Breast epithelium (tissue), 4 donors: ENCODE measurements around the gene CASK. TPM values are rescaled to one million over a fixed set of nuclear protein-coding genes. Genes with fewer than 3 reads are reported as not detected.

Source experiments
- DNase-seq, 2 donors: peaks; one replicate each; pipeline ENCODE4 v3.0.0-alpha.2; 2019; ENCODE audit warnings: low spot score in 2 of 2
- H3K27ac ChIP-seq, 2 donors: fragments of 200-600 bp; sonication (generic) in 1 of 2; one replicate each; pipeline ENCODE4 v1.5.1; 2016 to 2019; ENCODE audit warnings: mild to moderate bottlenecking in 1 of 2
- H3K27me3 ChIP-seq, 2 donors: fragments of 200-600 bp; sonication (generic) in 1 of 2; one replicate each; pipeline versions ENCODE4 v1.5.1 to v1.6.0; 2017 to 2019; ENCODE audit warnings: control low read depth in 1 of 2, mild to moderate bottlenecking in 1 of 2
- H3K36me3 ChIP-seq: fragments of 200-600 bp; one replicate; pipeline ENCODE4 v1.5.1; 2019
- H3K4me1 ChIP-seq, 2 donors: fragments of 200-600 bp; sonication (generic); one replicate each; pipeline ENCODE4 v1.5.1; 2016 to 2019; ENCODE audit warnings: control low read depth in 1 of 2
- H3K4me3 ChIP-seq, 3 donors: fragments of 200-600 bp; sonication (generic); 1 replicate in 2 of 3; 2 replicates in 1 of 3; pipeline ENCODE4 v1.5.1; 2016 to 2019; ENCODE audit warnings: mild to moderate bottlenecking in 3 of 3, moderate library complexity in 2 of 3
- H3K9me3 ChIP-seq, 2 donors: fragments of 200-600 bp; sonication (generic) in 1 of 2; one replicate each; pipeline ENCODE4 v1.5.1; 2016 to 2019; ENCODE audit warnings: control low read depth in 1 of 2
- POLR2A ChIP-seq: fragments of 450-650 bp; IDR thresholded peaks from one replicate; pipeline ENCODE4 v1.6.1; 2016; ENCODE audit warnings: antibody characterized with exemption, mild to moderate bottlenecking, moderate library complexity
- POLR2AphosphoS5 ChIP-seq, 3 donors: sonication (generic); formaldehyde crosslinking; IDR thresholded peaks; one replicate each; pipeline ENCODE4 v1.6.1; 2017; ENCODE audit warnings: antibody characterized with exemption in 3 of 3
- intact Hi-C: fragments of 100-400 bp; cut with DNase I; formaldehyde crosslinking; loops from one replicate; pipeline ENCODE4 v1.15.1; 2023; ENCODE audit warnings: low total_unique reads
- total RNA-seq, 3 donors: library from RNA; depleted of rRNA; stranded (reverse); fragments of >200 nt; gene quantifications; one replicate each; pipeline ENCODE4 v1.1.0, GENCODE V29; 2016
- TF ChIP-seq, protein P1 (sequence below), 3 donors: fragments of 450-650 bp; IDR thresholded peaks; one replicate each; pipeline ENCODE4 v1.5.1; 2016 to 2017; ENCODE audit warnings: antibody characterized with exemption in 3 of 3, mild to moderate bottlenecking in 3 of 3, moderate library complexity in 3 of 3

Gene CASK
- total RNA-seq = 100 to 1,000 TPM in 1 of 3 donors, 10 to 100 TPM in 2; 34.4 to 103 (median 52.4) TPM

DNA sequence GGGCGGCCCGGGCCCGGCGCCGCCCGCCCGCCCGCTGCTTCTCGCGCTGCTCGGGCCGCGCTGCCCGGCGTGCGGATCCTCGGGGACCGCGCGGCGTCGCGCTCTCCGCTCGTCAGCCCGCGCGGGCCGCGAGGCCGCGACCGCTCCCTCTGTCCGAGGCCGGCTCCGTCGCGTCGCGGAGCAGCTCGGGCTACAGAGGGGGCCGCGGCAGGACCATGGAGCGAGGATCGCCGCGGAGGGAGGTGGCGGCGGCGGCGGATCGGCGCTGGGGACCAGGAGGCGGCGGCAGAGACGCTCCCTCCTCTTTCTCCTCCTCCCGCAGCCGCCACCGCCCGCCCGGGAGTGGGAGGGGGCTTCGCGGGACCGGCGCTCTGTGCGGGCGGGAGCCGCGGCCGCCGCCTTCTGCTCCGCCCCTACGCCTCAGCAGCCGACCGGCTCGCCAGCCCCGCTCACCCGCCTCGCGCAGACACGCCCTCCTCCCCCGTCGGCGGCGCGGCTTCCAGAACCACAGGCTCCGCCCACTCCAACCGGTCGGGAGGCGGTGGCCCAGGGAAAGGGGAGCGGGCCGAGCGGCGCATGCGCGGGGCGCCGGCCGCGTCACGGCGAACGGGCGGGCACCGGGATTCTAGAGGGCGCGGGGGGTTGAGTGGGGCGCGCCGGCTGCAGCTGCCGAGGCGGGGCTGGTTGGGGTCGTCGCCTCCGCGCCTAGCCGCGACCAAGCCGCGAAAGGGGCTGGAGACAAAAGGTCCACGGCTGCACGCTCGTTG, at the start of gene CASK:
Gene CASK, minus strand, starts transcription at position 344 of the 767 bp plus-strand sequence. CDS start 566 bp downstream, outside the sequence.
- peak within 1 kb of the TSS; percentile 57 to 77 (median 64) for H3K4me3 ChIP-seq
- intact Hi-C loops = loop anchor here (5.0 kb wide), 1 partner anchor 106 kb away; no protein-coding TSS in a partner anchor
- no peaks in the 10 kb centered on the region for H3K36me3 ChIP-seq
- peak within 1 kb of the TSS; percentile 81 to 93 for H3K27ac ChIP-seq
- TF ChIP-seq POLR2A = no peak
- TF ChIP-seq POLR2AphosphoS5 (IDR thresholded peaks at IDR 0.05) = peak; percentile 9 to 70 (median 19)
- H3K9me3 ChIP-seq = no peaks in the 10 kb centered on the region
- no peaks in the 10 kb centered on the region for H3K4me1 ChIP-seq
- H3K27me3 ChIP-seq = peaks cover 0 to 32% of the 10 kb centered on the region in 2 donors
- DNase-seq = peak; percentile 87 to 89

- Histone ChIP-seq H3K4me3 (no peak overlapping the region), H3K4me1 (no peaks in the 10 kb centered on the region), H3K27ac (no peak overlapping the region), H3K9me3 (peaks cover 0 to 4% of the 10 kb centered on the region in 2 donors), H3K36me3 (no peaks in the 10 kb centered on the region), H3K27me3 (peaks cover 0 to 25% of the 10 kb centered on the region in 2 donors)
- intact Hi-C loops = no loop called here
- DNase-seq = no peak
- TF ChIP-seq POLR2AphosphoS5 (IDR thresholded peaks at IDR 0.05) (no peak), POLR2A (no peak)
- TF ChIP-seq, protein P1, sequence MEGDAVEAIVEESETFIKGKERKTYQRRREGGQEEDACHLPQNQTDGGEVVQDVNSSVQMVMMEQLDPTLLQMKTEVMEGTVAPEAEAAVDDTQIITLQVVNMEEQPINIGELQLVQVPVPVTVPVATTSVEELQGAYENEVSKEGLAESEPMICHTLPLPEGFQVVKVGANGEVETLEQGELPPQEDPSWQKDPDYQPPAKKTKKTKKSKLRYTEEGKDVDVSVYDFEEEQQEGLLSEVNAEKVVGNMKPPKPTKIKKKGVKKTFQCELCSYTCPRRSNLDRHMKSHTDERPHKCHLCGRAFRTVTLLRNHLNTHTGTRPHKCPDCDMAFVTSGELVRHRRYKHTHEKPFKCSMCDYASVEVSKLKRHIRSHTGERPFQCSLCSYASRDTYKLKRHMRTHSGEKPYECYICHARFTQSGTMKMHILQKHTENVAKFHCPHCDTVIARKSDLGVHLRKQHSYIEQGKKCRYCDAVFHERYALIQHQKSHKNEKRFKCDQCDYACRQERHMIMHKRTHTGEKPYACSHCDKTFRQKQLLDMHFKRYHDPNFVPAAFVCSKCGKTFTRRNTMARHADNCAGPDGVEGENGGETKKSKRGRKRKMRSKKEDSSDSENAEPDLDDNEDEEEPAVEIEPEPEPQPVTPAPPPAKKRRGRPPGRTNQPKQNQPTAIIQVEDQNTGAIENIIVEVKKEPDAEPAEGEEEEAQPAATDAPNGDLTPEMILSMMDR (IDR thresholded peaks at IDR 0.05) = no peak
These were observed 48.0 kb upstream of the CASK start for GRCh38 chrX:41971346-41971745.

- Histone ChIP-seq H3K9me3 (peaks cover 0 to 4% of the 10 kb centered on the region in 2 donors), H3K4me3 (no peak overlapping the region), H3K4me1 (no peaks in the 10 kb centered on the region), H3K27me3 (peaks cover 0 to 25% of the 10 kb centered on the region in 2 donors), H3K36me3 (no peaks in the 10 kb centered on the region), H3K27ac (no peak overlapping the region)
- intact Hi-C loops = no loop called here
- DNase-seq = no peak
- TF ChIP-seq POLR2A (no peak), POLR2AphosphoS5 (IDR thresholded peaks at IDR 0.05) (no peak)
- TF ChIP-seq, protein P1 (IDR thresholded peaks at IDR 0.05) = no peak
These were observed 47.1 kb upstream of the CASK start for GRCh38 chrX:41970419-41970818.

- H3K27ac ChIP-seq = no peak overlapping the region
- H3K4me1 ChIP-seq = no peaks in the 10 kb centered on the region
- TF ChIP-seq POLR2AphosphoS5 (IDR thresholded peaks at IDR 0.05) (no peak), POLR2A (no peak)
- TF ChIP-seq, protein P1 (IDR thresholded peaks at IDR 0.05) = no peak
- intact Hi-C loops = no loop called here
- H3K27me3 ChIP-seq = peaks cover 0 to 2% of the 10 kb centered on the region in 2 donors
- DNase-seq = no peak
- no peaks in the 10 kb centered on the region for H3K9me3 ChIP-seq
- no peak overlapping the region for H3K4me3 ChIP-seq
- no peaks in the 10 kb centered on the region for H3K36me3 ChIP-seq
These were observed 40.0 kb upstream of the CASK start for GRCh38 chrX:41963348-41963747.

DNA sequence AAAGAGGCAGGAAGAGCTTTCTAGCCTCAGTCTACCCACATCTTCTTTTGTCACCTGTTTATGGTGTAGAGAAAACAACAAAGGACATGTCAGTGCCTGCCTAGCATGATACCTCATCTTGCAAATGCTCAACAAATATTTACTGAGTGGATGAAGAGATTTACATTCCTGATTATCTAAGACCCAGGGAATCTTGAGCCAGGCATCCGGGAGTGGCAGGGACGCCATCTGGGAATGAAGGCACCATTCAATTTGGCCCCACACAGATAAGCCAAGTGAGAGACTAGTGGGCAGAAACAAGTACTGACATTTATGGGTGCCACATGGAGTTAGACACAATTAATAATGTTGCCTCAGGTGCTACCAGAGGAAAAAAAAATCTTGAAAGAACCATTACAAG, 36.8 kb upstream of the CASK start:
- Histone ChIP-seq H3K9me3 (no peaks in the 10 kb centered on the region), H3K4me3 (no peak overlapping the region), H3K4me1 (no peaks in the 10 kb centered on the region), H3K27ac (no peak overlapping the region), H3K36me3 (no peaks in the 10 kb centered on the region), H3K27me3 (peaks cover 0 to 16% of the 10 kb centered on the region in 2 donors)
- TF ChIP-seq POLR2A (no peak), POLR2AphosphoS5 (IDR thresholded peaks at IDR 0.05) (no peak)
- TF ChIP-seq, protein P1 (IDR thresholded peaks at IDR 0.05) = no peak
- DNase-seq = no peak
- intact Hi-C loops = no loop called here
